ENCODE measurements around the gene CLCN1.

Gene CLCN1

GRCh38 chr7:143295870-143296269, 20.0 kb upstream of the CLCN1 start:
- no peak for DNase-seq (ENCODE audit: low read depth in 2 of 2)

- DNase-seq (ENCODE audit: low read depth in 2 of 2), result no peak
Measured at GRCh38 chr7:143296686-143297085, 19.2 kb upstream of the CLCN1 start.

GRCh38 chr7:143299346-143299745, 16.6 kb upstream of the CLCN1 start:
- no peak for DNase-seq (ENCODE audit: low read depth in 2 of 2)

- peak; percentile 25 to 40 for DNase-seq (ENCODE audit: low read depth in 2 of 2)
Measured at GRCh38 chr7:143299840-143300239, 16.1 kb upstream of the CLCN1 start.

- no peak for DNase-seq (ENCODE audit: low read depth in 2 of 2)
Measured at GRCh38 chr7:143300959-143301935, 14.7 kb upstream of the CLCN1 start.

- no peak for DNase-seq (ENCODE audit: low read depth in 2 of 2)
Measured at GRCh38 chr7:143303733-143304132, 12.2 kb upstream of the CLCN1 start.

- DNase-seq (ENCODE audit: low read depth in 2 of 2), result no peak
Measured at GRCh38 chr7:143304938-143305337, 11.0 kb upstream of the CLCN1 start.

- DNase-seq (ENCODE audit: low read depth in 2 of 2), result peak; percentile 58 to 68
Measured at GRCh38 chr7:143305423-143306070, 10.4 kb upstream of the CLCN1 start.

- DNase-seq (ENCODE audit: low read depth in 2 of 2), result no peak
Measured at GRCh38 chr7:143308632-143309031, 7.3 kb upstream of the CLCN1 start.

- no peak for DNase-seq (ENCODE audit: low read depth in 2 of 2)
Measured at GRCh38 chr7:143314127-143314526, 1.8 kb upstream of the CLCN1 start.

GRCh38 chr7:143316492-143316891, 581 bp downstream of the CLCN1 start:
- no peak for DNase-seq (ENCODE audit: low read depth in 2 of 2)

- no peak for DNase-seq (ENCODE audit: low read depth in 2 of 2)
Measured at GRCh38 chr7:143318661-143319060, 2.8 kb downstream of the CLCN1 start.

GRCh38 chr7:143320620-143321019, 4.7 kb downstream of the CLCN1 start:
- no peak for DNase-seq (ENCODE audit: low read depth in 2 of 2)

- no peak for DNase-seq (ENCODE audit: low read depth in 2 of 2)
Measured at GRCh38 chr7:143321242-143321641, 5.3 kb downstream of the CLCN1 start.

GRCh38 chr7:143321734-143322133, 5.8 kb downstream of the CLCN1 start:
- no peak for DNase-seq (ENCODE audit: low read depth in 2 of 2)

- DNase-seq (ENCODE audit: low read depth in 2 of 2), result no peak
Measured at GRCh38 chr7:143322760-143323633, 7.1 kb downstream of the CLCN1 start.

- DNase-seq (ENCODE audit: low read depth in 2 of 2), result no peak
Measured at GRCh38 chr7:143323653-143324052, 7.7 kb downstream of the CLCN1 start.

GRCh38 chr7:143325240-143325639, 9.3 kb downstream of the CLCN1 start:
- no peak for DNase-seq (ENCODE audit: low read depth in 2 of 2)

GRCh38 chr7:143327903-143328302, 12.0 kb downstream of the CLCN1 start:
- no peak for DNase-seq (ENCODE audit: low read depth in 2 of 2)

GRCh38 chr7:143329471-143330170, 13.7 kb downstream of the CLCN1 start:
- DNase-seq (ENCODE audit: low read depth in 2 of 2), result no peak

GRCh38 chr7:143331179-143331801, 15.4 kb downstream of the CLCN1 start:
- no peak for DNase-seq (ENCODE audit: low read depth in 2 of 2)
